DMS153 treated with DMSO at 0.1 percent for 48 hours (cell line): ENCODE data around the gene ZNF212.
"Not testable (repeated sequence)": the region's sequence is repeated elsewhere in the genome, so short reads cannot be mapped to it uniquely, and the experiment has no call there.

ENCODE experiments used
- DNase-seq: peaks from one replicate; lab custom pipeline; 2025; ENCODE audit not compliant: unreplicated experiment; lab: John Stamatoyannopoulos, UW

The ZNF212 gene

DNA sequence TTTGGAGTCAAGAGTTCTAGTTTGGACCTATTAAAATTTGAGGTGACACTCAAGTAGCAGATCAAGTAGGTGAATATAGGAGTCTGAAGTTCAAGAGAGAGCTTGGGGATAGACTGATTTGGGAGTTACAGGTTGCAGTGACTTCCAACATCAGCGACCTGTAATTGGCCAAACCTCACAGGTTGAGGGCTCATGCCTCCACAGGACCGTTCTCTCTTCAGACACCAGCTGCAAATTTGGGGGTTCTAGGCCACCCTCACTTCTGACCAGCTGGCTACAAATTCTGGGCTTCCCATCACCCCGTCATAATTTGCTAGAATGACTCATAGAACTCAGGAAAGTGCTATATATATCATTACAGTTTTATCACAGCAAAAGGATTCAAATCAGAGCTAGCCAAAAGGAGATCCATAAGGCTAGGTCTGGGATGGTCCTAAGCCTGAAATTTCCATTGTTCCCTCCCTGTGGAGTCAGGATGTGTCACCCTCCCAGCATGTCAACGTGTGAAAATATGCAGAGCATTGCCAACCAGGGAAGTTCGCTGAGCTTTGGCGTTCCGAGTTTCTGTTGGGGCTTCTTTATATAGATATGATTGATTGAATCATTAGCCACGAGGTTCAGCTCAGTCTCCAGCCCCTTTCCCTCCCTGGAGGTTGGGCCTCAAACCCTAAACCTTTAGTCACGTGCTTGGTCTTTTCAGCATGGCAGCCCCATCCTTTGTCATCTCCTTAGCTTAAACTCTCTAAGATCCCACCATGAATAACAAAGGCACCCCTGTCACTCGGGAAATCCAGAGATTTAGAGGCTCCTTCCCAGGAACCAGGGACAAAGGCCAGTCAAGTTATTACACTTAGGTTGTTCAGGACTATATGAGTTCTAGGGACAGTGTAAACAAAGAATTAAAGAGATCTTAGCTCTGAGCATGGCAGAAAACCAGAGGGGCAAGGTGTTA, 20.7 kb upstream of the ZNF212 start:
- no peak for DNase-seq

DNA sequence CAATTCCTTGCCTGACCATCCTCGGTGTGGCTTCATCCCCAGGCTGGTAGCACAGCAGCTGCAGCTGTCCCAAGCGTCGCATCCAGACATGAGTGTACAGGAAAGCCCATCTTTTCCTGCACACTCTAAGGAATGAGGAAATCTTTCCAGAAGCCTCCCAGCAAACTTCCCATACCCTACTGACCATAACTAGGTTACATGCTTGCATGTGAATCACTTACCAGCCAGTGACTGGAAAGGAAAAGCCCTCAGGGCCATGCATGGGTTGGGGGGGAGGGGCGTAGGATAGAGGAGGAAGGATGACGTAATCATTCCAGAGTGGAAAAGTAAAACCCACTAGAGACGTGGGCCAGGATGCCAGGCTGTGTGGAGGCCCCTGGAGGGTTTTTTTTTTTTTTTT, 18.9 kb upstream of the ZNF212 start:
- DNase-seq: no peak

DNA sequence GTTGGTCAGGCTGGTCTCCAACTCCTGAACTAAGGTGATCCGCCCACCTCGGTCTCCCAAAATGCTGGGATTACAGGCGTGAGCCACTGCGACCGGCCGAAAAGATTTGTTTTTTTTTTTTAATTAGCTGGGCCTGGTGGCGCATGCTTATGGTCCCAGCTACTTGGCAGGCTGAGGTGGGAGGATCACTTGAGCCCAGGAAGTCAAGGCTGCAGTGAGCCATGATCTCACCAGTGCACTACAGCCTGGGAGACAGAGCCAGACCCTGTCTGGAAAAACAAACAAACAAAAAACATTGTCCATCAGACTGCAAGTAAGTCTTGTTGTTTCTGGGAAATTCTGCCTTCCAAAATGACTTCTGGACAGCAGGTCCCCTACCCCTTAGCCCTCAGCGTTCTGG, 16.3 kb upstream of the ZNF212 start:
- no peak for DNase-seq

DNA sequence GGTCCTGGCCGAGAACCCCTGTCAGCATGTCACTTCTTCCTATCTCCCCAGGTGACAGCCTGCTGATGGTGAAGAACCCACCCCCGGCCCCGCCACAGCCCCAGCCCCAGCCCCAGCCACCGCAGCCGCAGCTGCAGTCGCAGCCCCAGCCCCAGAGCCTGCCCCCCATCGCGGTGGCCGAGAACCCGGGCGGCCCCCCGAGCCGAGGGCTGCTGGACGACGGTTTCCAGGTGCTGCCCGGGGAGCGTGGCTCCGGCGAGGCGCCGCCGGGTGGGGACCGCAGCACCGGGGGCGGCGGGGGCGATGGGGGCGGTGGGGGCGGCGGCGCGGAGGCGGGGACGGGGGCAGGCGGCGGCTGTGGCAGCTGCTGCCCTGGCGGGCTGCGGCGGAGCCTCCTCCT, 15.7 kb upstream of the ZNF212 start:
- DNase-seq: no peak

DNA sequence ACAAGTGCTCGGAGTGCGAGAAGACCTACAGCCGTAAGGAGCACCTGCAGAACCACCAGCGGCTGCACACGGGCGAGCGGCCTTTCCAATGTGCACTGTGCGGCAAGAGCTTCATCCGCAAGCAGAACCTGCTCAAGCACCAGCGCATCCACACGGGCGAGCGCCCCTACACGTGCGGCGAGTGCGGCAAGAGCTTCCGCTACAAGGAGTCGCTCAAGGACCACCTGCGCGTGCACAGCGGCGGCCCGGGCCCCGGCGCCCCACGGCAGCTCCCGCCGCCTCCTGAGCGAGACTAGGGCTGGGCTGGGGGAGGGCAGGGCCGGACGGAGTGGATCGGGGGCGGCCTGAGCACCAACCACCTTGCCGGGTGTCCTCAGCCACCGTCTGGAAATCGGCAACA, 15.1 kb upstream of the ZNF212 start:
- DNase-seq: no peak

DNA sequence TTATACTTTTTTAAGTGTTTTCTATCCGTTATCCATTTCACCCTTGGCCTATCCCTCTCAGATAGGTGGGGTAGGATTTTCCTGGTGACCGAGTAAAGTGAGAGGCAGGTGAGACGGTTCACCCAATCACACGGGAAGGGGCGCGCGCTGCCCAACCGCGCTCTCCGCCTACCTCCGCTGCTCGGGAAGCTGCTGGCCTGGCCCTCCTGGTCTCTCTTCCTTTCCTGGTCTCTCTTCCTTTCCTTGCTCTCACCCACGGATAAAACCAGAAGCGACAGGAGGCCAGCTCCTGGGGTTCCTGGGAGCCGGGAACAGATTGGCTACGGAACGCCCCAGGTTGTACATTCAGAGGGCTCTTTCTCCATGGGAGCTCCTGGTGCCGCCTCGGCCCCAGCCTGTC, 14.3 kb upstream of the ZNF212 start:
- no peak for DNase-seq

DNA sequence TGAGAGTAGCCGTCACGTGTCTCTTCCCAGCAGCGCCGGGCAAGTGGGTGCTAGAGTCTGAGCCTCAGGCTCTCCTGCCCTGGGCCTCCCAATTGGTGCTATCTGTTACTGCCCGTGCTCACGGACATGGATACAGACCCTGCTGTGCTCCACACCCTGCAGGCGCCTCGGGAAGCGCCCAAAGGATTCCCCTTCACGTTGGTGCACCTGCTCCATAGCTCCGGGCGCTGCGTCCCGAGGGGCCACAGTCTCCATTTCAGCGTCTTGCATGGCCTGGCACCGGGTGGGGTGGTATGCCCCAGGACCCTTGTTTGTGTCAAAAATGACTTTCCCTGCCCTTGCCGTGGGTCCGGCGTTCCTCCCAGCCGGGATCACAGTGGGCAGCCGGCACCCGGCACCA, 13.8 kb upstream of the ZNF212 start:
- DNase-seq: no peak

DNA sequence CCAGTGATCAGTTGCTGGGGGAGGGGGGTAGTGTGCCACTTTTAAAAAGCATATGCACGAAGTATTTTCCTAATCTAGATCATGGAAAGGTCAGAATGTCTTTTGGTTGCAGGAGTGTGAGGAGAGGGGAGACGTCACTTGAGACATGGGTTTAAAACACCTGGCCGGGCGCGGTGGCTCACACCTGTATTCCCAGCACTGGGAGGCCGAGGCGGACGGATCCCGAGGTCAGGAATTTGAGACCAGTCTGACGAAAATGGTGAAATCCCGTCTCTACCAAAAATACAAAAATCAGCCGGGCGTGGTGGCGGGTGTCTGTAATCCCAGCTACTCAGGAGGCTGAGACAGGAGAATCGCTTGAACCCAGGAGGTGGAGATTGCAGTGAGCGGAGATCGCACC, 13.1 kb upstream of the ZNF212 start:
- DNase-seq: not testable (repeated sequence)

DNA sequence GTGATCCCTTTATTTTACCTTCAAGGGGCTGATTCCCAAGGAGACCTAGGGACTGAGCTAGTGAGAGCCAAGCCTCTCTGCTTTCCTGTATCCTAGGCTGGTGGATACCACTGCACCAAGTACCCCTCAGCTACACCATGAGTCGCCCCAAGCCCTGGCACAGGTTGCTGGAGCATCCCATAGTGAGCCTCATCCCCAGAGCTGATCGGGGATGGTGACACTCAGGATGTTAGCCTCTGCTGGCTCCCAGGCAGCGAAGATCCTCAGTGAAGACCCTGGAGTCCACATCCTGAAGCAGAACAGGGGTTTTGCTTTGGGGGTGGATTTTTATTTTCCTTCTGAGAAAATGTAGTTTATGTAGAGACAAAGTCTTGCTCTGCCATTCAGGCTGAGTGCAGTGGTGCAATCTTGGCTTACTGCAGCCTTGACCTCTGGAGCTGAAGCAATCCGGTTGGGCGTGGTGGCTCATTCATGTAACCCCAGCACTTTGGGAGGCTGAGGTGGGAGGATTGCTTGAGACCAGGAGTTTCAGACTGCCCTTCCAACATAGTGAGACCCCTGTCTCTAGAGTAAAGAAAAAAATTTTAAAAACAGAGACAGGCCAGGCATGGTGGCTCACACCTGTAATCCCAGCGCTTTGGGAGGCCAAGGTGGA, 12.5 kb upstream of the ZNF212 start:
- no peak for DNase-seq

DNA sequence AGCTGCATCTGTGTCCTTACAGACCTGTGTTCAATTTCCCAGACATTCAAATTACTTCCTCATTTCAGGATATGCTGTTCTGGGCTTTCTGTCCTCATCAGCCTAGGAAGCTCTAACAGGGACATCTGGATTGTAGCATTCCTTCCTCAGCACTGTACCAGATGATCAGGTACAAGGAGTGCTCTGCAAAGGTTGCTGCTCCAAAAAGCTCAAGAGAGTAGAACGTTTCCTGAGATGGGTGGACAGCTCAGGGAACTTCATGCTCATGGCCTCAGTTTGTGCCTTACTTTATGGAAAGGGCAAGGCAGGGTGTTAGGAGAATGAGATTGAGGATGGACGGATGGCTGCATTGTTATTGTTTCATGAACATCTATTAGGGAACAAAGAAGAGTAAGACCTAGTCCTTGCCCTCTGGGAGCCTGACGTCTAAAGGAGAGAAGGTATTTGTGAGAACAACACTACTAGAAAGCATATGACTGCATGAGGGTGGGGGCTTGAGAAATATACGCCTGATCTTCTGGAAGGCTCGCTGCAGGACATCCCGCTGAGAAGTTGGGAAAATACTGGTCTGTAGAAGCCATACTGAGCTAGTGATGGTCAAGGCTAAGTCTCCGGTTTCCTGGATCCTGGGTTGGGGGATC, 10.5 kb upstream of the ZNF212 start:
- no peak for DNase-seq

DNA sequence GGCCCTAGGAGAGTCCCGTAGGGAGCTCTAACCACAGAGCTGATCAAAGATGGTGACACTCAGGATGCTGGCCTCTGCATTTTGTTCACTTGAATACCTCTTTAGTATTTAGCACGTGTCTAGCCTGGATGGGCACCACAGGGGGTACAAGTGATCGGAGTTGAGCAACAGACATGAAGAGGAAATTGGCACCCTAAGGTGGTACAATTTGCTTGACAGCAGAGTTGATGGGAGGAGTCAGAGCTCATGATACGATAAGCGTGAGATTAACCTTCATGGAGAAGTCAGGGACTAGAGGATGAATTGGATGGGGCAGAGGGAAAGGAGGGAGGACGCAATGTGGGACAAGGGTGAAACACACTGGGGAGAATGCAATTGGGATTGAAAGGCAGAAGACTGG, 9.9 kb upstream of the ZNF212 start:
- DNase-seq: no peak

DNA sequence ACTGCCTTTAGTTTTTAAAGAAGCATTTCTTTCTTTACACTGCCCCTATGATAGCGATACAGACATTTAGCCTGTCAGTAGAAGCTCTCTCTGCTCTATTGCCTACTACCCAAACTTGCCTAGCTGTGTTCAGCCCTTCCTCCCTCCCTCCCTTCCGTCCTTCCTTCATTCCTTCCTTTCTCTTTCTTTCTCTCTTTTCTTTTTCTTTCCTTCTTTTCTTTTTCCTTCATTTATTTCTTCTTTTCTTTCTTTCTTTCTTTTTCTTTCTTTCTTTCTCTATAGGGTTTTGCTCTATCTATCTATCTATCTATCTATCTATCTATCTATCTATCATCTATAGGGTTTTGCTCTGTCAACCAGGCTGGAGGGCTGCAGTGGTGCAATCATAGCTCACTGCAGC, 7.1 kb upstream of the ZNF212 start:
- DNase-seq: no peak

DNA sequence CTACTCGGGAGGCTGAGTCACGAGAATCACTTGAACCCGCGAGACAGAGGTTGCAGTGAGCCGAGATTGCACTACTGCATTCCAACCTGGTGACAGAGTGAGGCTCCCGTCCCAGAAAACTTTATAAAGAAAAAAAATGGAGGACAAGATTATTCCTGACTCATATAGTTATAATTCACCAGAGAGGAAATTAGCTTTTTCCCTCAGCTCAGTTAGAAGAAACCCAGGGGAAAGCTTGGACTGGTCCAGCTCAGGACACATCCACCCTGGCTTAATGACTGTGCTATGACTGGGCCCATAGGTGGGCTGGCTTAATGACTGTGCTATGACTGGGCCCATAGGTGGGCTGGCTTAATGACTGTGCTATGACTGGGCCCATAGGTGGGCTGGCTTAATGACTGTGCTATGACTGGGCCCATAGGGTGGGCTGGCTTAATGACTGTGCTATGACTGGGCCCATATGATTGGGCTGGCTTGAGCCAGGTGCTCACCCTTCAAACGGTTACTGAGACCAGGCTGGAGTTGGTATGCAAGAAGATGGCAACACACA, 5.7 kb upstream of the ZNF212 start:
- not testable (repeated sequence) for DNase-seq

DNA sequence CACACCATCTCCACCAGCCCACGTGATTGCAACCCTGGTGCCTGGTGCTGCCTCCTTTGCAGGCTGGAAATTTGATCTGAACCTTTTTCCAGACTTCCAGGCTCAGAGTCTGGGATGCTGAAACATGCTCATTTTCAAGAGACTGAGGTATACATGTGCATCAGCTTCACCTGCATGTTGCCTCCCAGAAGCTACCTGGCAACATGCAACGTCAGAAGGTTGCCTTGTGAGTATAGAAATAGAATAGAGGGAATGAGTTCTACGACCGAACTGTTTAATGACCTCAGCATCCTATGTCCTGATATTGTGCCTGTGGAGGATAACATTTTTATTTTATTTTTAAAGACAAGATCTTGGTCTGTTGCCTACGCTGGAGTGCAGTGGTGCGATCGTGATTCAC, 1.9 kb upstream of the ZNF212 start:
- DNase-seq: no peak

DNA sequence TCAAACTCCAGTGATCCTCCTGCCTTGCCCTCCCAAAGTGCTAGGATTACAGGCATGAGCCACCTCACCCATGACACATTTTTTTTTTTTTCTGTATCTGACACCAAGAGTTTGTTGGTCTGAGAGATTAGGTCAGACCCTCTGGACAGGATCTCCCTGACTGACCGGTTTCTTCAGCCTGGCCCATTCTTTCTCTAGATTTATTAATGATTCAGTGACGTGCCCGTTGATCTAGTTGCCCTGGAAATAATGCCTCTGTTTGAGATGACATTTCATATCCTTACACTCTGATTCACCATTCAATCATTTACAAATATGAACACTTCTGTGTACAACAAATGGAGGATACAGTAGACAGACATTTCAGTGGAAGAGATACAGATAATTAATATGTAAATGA, 1.4 kb upstream of the ZNF212 start:
- no peak for DNase-seq

DNA sequence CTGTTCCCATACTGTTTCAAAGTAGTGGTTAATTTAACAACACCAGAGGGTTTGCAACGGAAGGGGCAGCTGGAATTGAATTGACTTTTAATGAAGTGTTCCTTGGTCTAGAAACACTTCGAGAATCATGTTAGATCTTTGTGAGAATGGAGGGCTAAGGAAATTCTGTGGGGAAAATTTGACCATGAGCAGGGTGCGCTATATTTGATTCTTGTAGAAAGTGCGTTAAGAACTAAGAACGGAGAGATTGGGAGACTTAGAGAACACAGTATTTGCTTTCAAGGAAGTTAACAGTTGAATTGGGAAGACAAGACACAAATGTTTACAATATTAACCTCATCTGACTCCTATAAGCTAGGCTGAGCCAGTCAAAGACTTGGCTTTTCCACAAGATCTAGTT, 1.2 kb downstream of the ZNF212 start:
- DNase-seq: no peak

DNA sequence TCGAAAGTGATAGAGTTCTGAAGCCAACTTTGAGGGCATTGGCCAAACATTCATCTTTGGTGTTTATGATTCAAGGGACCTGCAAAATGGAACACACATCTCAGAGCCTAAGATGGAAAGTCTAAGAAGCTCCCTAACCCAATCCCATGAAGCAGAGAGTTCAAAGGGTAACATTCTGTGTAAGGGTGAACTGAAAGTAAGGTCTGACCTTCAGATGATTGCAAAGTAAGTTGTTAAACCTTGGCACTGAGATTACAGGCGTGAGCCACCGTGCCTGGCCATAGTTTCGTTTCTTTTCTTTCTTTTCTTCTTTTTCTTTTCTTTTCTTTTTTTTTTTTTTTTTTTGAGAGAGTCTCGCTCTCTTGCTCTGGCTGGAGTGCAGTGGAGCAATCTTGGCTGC, 2.2 kb downstream of the ZNF212 start:
- no peak for DNase-seq

DNA sequence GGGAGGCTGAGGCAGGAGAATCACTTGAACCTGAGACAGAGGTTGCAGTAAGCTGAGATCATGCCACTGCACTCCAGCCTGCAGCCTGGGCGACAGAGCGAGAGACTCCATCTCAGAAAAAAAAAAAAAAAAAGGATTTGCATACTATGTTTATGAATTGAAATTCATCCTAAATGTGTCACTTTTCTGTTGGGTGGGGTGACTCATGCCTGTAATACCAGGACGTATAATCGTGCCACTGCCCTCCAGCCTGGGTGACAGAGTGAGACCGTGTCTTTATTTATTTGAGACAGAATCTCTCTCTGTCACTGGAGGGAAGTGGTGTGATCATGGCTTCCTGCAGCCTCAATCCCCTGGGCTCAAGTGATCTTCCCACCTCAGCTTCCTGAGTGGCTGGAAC, 5.8 kb downstream of the ZNF212 start:
- DNase-seq: no peak

DNA sequence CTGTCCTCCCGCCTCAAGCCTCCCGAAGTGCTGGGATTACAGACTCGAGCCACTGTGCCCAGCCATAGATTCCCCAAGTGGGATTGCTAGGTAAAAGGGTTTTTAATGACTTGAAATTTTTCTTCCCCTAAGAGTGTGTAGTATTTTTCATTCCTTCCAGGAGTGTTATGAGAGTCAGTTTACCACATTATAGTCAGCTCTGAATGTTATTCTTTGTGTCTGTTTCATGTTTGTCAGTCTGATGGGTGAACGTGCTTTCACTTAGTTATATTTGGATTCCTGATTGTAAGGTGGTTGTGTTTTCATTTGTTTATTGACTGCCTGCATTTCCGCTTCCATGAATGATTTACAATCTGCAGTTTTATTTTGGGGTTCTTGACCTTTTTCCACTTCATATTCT, 6.3 kb downstream of the ZNF212 start:
- DNase-seq: no peak

DNA sequence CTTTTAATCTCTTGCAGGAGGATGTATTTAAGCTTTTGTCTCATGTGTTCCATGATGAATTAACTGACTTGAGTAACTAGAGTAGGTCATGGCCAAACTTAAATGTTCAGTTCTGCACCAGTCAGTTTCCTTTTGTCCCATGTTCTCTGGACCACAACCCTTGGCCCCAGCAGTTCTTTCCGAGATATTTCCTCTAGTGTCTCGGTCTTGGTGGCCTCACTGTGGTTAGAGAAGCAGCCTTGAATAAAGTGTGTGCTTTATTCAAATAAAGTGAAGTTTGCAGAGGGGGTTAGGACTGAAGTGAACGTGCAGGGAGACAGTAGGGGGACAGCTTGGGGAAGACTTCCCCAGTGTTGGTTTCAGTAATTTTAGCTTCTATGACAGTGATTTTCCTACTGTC, 9.3 kb downstream of the ZNF212 start:
- no peak for DNase-seq

DNA sequence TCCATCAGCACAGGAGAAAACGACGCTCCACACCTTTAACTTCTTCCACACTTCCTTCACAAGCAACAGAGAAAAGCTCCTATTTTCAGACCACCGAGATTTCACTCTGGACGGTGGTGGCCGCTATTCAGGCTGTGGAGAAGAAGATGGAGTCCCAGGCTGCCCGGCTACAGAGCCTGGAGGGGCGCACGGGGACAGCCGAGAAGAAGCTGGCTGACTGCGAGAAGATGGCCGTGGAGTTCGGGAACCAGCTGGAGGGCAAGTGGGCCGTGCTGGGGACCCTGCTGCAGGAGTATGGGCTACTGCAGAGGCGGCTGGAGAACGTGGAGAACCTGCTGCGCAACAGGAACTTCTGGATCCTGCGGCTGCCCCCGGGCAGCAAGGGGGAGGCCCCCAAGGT, 10.7 kb downstream of the ZNF212 start:
- DNase-seq: not testable (repeated sequence)

DNA sequence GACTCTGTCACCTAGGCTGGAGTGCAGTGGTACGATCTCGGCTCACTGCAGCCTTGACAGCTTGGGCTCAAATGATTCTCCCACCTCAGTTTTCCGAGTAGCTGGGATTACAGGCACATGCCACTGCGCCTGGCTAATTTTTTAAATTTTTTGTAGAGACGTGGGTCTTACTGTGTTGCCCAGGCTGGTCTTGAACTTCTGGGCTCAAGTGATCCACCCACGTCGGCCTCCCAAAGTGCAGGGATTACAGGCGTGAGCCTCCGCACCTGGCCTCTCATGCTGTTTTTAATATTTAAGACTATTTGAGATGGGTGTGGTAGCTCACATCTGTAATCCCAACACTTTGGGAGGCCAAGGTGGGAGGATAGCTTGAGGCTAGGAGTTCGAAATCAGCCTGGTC, 12.1 kb downstream of the ZNF212 start:
- DNase-seq: not testable (repeated sequence)
